Measurements from ENCODE around the gene EXOC3.

DNA sequence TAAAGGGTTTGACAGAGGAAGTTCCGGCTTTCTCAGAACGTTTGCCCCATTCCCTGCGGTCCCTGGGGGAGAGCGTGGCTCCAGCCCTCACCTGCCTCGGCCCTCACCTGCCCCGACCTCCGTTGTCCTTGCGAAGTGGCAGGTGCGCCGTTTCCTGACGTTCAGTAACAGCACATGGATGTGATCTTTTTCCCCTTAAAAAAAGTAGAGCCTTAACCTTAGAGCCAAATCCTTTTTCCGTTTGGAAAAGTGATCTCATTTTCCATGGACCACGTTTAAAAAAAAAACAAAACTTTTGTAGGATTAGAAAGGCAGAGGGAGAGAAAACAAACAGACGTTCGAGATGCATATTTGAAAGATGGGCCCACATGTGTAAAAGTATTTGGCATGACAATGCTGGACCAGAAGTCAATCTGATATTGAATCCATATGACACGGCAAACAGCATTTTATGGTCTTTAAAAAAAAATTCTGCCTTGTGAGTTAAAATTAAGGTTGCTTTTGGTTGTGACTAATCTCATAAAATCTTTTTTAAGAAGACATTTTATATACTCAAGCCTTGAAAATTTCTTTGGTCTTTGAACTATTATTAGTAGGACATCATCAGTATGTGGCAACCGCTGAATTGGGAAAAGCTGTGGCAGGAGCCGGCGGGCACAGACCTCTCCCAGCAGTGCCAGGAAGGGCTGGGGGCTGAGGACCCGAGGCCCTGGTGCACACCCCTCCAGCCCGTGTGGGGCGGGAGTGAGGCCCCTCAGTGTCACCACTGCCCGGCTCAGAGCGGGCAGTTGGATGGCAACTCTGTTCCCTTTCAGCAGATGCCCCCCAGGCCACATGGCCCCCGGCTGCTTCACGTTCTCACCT, 42.5 kb upstream of the EXOC3 start:
- TF ChIP-seq, protein P1, sequence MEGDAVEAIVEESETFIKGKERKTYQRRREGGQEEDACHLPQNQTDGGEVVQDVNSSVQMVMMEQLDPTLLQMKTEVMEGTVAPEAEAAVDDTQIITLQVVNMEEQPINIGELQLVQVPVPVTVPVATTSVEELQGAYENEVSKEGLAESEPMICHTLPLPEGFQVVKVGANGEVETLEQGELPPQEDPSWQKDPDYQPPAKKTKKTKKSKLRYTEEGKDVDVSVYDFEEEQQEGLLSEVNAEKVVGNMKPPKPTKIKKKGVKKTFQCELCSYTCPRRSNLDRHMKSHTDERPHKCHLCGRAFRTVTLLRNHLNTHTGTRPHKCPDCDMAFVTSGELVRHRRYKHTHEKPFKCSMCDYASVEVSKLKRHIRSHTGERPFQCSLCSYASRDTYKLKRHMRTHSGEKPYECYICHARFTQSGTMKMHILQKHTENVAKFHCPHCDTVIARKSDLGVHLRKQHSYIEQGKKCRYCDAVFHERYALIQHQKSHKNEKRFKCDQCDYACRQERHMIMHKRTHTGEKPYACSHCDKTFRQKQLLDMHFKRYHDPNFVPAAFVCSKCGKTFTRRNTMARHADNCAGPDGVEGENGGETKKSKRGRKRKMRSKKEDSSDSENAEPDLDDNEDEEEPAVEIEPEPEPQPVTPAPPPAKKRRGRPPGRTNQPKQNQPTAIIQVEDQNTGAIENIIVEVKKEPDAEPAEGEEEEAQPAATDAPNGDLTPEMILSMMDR (IDR thresholded peaks at IDR 0.05; ENCODE audit: low read length) = no peak
- TF ChIP-seq EZH2 (IDR thresholded peaks at IDR 0.05; ENCODE audit: borderline replicate concordance, low read length) = no peak

Data from OCI-LY1 (cell line).